Measurements from ENCODE around the gene HSD17B11. TPM values are rescaled to one million over a fixed set of nuclear protein-coding genes. Genes with fewer than 3 reads are reported as not detected.
"Not testable (repeated sequence)": the region's sequence is repeated elsewhere in the genome, so short reads cannot be mapped to it uniquely, and the experiment has no call there.

Gene HSD17B11
- polyA plus RNA-seq, 1 donor from 2014 or later, result 2.2 TPM

GRCh38 chr4:87317527-87317926 is 73.5 kb downstream of the HSD17B11 start:
- H3F3A ChIP-seq (ENCODE audit: insufficient read depth, low read length, poor library complexity, severe bottlenecking), result no peaks in the 10 kb centered on the region
- H2AFZ ChIP-seq (ENCODE audit: low read depth, low read length), result no peak overlapping the region
- H3K9me3 ChIP-seq (ENCODE audit: low read length), result no peaks in the 10 kb centered on the region
- no peaks in the 10 kb centered on the region for H3K36me3 ChIP-seq (ENCODE audit: insufficient read depth, low read length)
- TF ChIP-seq POLR2AphosphoS5 (IDR thresholded peaks at IDR 0.05) (no peak), EZH2 (IDR thresholded peaks at IDR 0.05; ENCODE audit: borderline replicate concordance, insufficient read depth, low read length, poor library complexity, severe bottlenecking) (no peak), EP300 (conservative IDR thresholded peaks at IDR 0.05; ENCODE audit: poor library complexity, severe bottlenecking) (no peak), RAD21 (conservative IDR thresholded peaks at IDR 0.05) (no peak), SMC3 (conservative IDR thresholded peaks at IDR 0.05; ENCODE audit: poor library complexity) (no peak), TAF1 (IDR thresholded peaks at IDR 0.05; ENCODE audit: low read depth) (no peak), MXI1 (conservative IDR thresholded peaks at IDR 0.05; ENCODE audit: poor library complexity, severe bottlenecking) (no peak)
- TF ChIP-seq, protein P1, sequence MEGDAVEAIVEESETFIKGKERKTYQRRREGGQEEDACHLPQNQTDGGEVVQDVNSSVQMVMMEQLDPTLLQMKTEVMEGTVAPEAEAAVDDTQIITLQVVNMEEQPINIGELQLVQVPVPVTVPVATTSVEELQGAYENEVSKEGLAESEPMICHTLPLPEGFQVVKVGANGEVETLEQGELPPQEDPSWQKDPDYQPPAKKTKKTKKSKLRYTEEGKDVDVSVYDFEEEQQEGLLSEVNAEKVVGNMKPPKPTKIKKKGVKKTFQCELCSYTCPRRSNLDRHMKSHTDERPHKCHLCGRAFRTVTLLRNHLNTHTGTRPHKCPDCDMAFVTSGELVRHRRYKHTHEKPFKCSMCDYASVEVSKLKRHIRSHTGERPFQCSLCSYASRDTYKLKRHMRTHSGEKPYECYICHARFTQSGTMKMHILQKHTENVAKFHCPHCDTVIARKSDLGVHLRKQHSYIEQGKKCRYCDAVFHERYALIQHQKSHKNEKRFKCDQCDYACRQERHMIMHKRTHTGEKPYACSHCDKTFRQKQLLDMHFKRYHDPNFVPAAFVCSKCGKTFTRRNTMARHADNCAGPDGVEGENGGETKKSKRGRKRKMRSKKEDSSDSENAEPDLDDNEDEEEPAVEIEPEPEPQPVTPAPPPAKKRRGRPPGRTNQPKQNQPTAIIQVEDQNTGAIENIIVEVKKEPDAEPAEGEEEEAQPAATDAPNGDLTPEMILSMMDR (IDR thresholded peaks at IDR 0.05; ENCODE audit: poor library complexity, severe bottlenecking), result no peak
- TF ChIP-seq, protein P2, sequence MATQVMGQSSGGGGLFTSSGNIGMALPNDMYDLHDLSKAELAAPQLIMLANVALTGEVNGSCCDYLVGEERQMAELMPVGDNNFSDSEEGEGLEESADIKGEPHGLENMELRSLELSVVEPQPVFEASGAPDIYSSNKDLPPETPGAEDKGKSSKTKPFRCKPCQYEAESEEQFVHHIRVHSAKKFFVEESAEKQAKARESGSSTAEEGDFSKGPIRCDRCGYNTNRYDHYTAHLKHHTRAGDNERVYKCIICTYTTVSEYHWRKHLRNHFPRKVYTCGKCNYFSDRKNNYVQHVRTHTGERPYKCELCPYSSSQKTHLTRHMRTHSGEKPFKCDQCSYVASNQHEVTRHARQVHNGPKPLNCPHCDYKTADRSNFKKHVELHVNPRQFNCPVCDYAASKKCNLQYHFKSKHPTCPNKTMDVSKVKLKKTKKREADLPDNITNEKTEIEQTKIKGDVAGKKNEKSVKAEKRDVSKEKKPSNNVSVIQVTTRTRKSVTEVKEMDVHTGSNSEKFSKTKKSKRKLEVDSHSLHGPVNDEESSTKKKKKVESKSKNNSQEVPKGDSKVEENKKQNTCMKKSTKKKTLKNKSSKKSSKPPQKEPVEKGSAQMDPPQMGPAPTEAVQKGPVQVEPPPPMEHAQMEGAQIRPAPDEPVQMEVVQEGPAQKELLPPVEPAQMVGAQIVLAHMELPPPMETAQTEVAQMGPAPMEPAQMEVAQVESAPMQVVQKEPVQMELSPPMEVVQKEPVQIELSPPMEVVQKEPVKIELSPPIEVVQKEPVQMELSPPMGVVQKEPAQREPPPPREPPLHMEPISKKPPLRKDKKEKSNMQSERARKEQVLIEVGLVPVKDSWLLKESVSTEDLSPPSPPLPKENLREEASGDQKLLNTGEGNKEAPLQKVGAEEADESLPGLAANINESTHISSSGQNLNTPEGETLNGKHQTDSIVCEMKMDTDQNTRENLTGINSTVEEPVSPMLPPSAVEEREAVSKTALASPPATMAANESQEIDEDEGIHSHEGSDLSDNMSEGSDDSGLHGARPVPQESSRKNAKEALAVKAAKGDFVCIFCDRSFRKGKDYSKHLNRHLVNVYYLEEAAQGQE (IDR thresholded peaks at IDR 0.05; ENCODE audit: borderline replicate concordance), result no peak
- H4K20me1 ChIP-seq (ENCODE audit: insufficient read depth), result no peaks in the 10 kb centered on the region
- no peaks in the 10 kb centered on the region for H3K9me2 ChIP-seq (ENCODE audit: insufficient read depth, low read length)
- no peaks in the 10 kb centered on the region for H3K79me2 ChIP-seq (replicated peaks; ENCODE audit: insufficient read depth, low read length)
- no peaks in the 10 kb centered on the region for H3K27me3 ChIP-seq (ENCODE audit: insufficient read depth, low read depth, low read length)
- no peak overlapping the region for H3K4me3 ChIP-seq (ENCODE audit: low read length)
- no peak overlapping the region for H3K4me2 ChIP-seq (ENCODE audit: low read length)
- H3K9ac ChIP-seq (ENCODE audit: low read length), result no peak overlapping the region
- no peak overlapping the region for H3K27ac ChIP-seq (ENCODE audit: low read length)

DNA sequence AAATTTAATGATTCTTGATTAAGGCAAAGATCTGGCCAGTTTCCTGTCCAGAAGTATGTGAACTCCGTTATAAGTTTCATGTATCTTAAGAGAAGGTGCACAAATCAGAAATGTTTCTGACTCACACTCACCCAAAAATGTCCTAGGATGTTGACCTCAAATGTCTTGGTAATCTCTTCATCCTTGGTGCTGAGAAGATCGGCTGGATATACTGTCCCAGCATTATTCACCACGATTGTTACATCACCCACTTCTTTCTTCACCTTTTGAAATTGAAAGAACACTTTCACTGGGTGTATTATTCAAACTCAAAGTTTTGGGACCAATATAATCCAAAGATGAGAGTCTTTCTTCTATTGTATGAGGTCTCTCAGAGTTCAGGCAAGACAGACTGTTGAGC is 74.0 kb downstream of the HSD17B11 start:
- Histone ChIP-seq H3K9me2 (ENCODE audit: insufficient read depth, low read length) (no peaks in the 10 kb centered on the region), H3K4me3 (ENCODE audit: low read length) (no peak overlapping the region), H3K27ac (ENCODE audit: low read length) (no peak overlapping the region), H3F3A (ENCODE audit: insufficient read depth, low read length, poor library complexity, severe bottlenecking) (no peaks in the 10 kb centered on the region), H3K9me3 (ENCODE audit: low read length) (no peaks in the 10 kb centered on the region), H3K79me2 (replicated peaks; ENCODE audit: insufficient read depth, low read length) (no peaks in the 10 kb centered on the region), H2AFZ (ENCODE audit: low read depth, low read length) (no peak overlapping the region), H3K36me3 (ENCODE audit: insufficient read depth, low read length) (no peaks in the 10 kb centered on the region), H3K9ac (ENCODE audit: low read length) (no peak overlapping the region), H3K27me3 (ENCODE audit: insufficient read depth, low read depth, low read length) (no peaks in the 10 kb centered on the region), H3K4me2 (ENCODE audit: low read length) (no peak overlapping the region), H4K20me1 (ENCODE audit: insufficient read depth) (no peaks in the 10 kb centered on the region)
- TF ChIP-seq EZH2 (IDR thresholded peaks at IDR 0.05; ENCODE audit: borderline replicate concordance, insufficient read depth, low read length, poor library complexity, severe bottlenecking), result no peak
- no peak for TF ChIP-seq SMC3 (conservative IDR thresholded peaks at IDR 0.05; ENCODE audit: poor library complexity)
- no peak for TF ChIP-seq MXI1 (conservative IDR thresholded peaks at IDR 0.05; ENCODE audit: poor library complexity, severe bottlenecking)

DNA sequence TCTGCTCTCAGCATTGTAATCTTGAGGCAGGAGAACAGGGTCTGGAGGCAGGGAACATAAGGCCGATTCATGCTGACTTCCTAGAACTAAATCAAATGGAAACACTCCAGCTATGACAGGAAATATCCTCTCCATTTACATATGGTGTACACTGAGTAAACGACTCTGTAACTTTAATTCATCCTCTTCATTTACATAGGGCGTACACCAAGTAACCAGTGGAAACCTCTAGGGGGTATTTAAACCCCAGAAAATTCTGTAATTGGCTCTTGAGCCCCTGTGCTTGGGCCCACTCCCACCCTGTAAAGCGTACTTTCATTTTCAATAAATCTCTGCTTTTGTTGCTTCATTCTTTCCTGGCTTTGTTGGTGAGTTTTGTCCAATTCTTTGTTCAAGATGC is 76.0 kb downstream of the HSD17B11 start:
- not testable (repeated sequence) for H3K27me3 ChIP-seq (ENCODE audit: insufficient read depth, low read depth, low read length); H3F3A ChIP-seq (ENCODE audit: insufficient read depth, low read length, poor library complexity, severe bottlenecking); H3K9ac ChIP-seq (ENCODE audit: low read length); H3K9me3 ChIP-seq (ENCODE audit: low read length); H3K79me2 ChIP-seq (replicated peaks; ENCODE audit: insufficient read depth, low read length); H3K9me2 ChIP-seq (ENCODE audit: insufficient read depth, low read length); H3K36me3 ChIP-seq (ENCODE audit: insufficient read depth, low read length); H3K4me3 ChIP-seq (ENCODE audit: low read length); H3K27ac ChIP-seq (ENCODE audit: low read length); H3K4me2 ChIP-seq (ENCODE audit: low read length); H4K20me1 ChIP-seq (ENCODE audit: insufficient read depth); H2AFZ ChIP-seq (ENCODE audit: low read depth, low read length)
